Ovary (tissue), 9 donors: ENCODE results near the gene GAP43. TPM values are rescaled to one million over a fixed set of nuclear protein-coding genes. Genes with fewer than 3 reads are reported as not detected.

Experiments used
- DNase-seq, 5 donors: peaks; one replicate each; pipeline ENCODE4 v3.0.0-alpha.2; 2019 to 2020
- H3K27ac ChIP-seq, 2 donors: fragments of 200-600 bp; one replicate each; pipeline versions ENCODE4 v1.5.1 to v1.8.0; 2019 to 2022
- H3K27me3 ChIP-seq: fragments of 200-600 bp; one replicate; pipeline ENCODE4 v1.8.0; 2022
- H3K36me3 ChIP-seq: fragments of 200-600 bp; sonication (generic); one replicate; pipeline ENCODE4 v1.5.1; 2019
- H3K4me1 ChIP-seq: one replicate; pipeline ENCODE4 v1.8.1; 2013; ENCODE audit warnings: mild to moderate bottlenecking, moderate library complexity; ENCODE audit not compliant: insufficient read depth
- H3K4me3 ChIP-seq: fragments of 200-600 bp; sonication (generic); one replicate; pipeline ENCODE4 v1.5.1; 2017
- H3K9me3 ChIP-seq, 2 donors: fragments of 200-600 bp in 1 of 2; sonication (generic) in 1 of 2; one replicate each; pipeline versions ENCODE4 v1.5.1 to v1.8.1; 2013 to 2019; ENCODE audit warnings: mild to moderate bottlenecking in 1 of 2, moderate library complexity in 1 of 2
- CTCF ChIP-seq, 3 donors: fragments of 450-650 bp in 2 of 3; fragments of 200-600 bp in 1 of 3; IDR thresholded peaks; one replicate each; pipeline versions ENCODE4 v1.5.1 to v1.8.0; 2016 to 2022; ENCODE audit warnings: antibody characterized with exemption in 3 of 3, mild to moderate bottlenecking in 1 of 3
- EP300 ChIP-seq: sonication (generic); formaldehyde crosslinking; IDR thresholded peaks from one replicate; pipeline ENCODE4 v1.6.1; 2017; ENCODE audit warnings: antibody characterized with exemption
- POLR2A ChIP-seq: fragments of 450-650 bp; IDR thresholded peaks from one replicate; pipeline ENCODE4 v1.6.1; 2017; ENCODE audit warnings: antibody characterized with exemption, mild to moderate bottlenecking, moderate library complexity
- WGBS, 3 donors: extraction: QIAGEN DNeasy Blood & Tissue Kit in 1 of 3; methylation state at CpG; one replicate each; pipeline versions ENCODE4 v1.1.5 to v1.1.7; 2013 to 2017; 5-methylcytosine and 5-hydroxymethylcytosine counted together
- intact Hi-C, 4 donors: fragments of 100-400 bp; cut with DNase I; formaldehyde crosslinking; loops; one replicate each; pipeline versions ENCODE4 v1.11.0 to v1.15.1; 2022 to 2023
- polyA plus RNA-seq, 2 donors: library from polyadenylated mRNA; stranded (reverse); fragments of 200-250 nt in 1 of 2; fragments of 350-450 nt in 1 of 2; fragmentation: Illumina TruSeq in 1 of 2; extraction: RNeasy Lipid Tissue Mini Kit (QIAGEN cat#74804) in 1 of 2; gene quantifications; one replicate each; pipeline ENCODE4 v1.2.3, GENCODE V29; 2013 to 2014
- total RNA-seq, 7 donors: library from RNA; depleted of rRNA in 2 of 7; stranded (reverse); fragments of >200 nt in 2 of 7; fragmentation: NEBNext Ultra II Directional in 3 of 7; extraction: Animal tissue kit (Norgen Biotek cat#: 25700) in 3 of 7; gene quantifications; one replicate each; pipeline versions ENCODE4 v1.1.0 to v1.2.4, GENCODE V29; 2016 to 2023
- donor health status: DM: no; HTN: no; CAD: no; lungs with moderate emphysema.
- donor health status: DM: no; HTN: no; CAD: no.
- donor health status: Bipolar disorder and iron deficiency.
- donor health status: DM: yes; HTN: yes; CAD: no.
- donor health status: DM: no; HTN: no; CAD: no.
- donor health status: DM: yes; HTN: yes; CAD: no.

The GAP43 gene
- total and polyA plus RNA-seq, 9 donors = 0.21 to 0.75 (median 0.29) TPM; not detected in 5

GRCh38 chr3:115693868-115694267 is 70.6 kb downstream of the GAP43 start:
- DNase-seq = no peak
- Histone ChIP-seq H3K27ac (no peak overlapping the region), H3K4me1 (peaks cover 3% of the 10 kb centered on the region), H3K27me3 (no peaks in the 10 kb centered on the region), H3K9me3 (no peaks in the 10 kb centered on the region), H3K36me3 (no peaks in the 10 kb centered on the region), H3K4me3 (no peak overlapping the region)
- intact Hi-C loops = loop anchor here in 2 of 4 donors (5.0 to 10.0 kb wide), 3 partner anchors 91 to 479 kb away; no protein-coding TSS in a partner anchor
- TF ChIP-seq CTCF (IDR thresholded peaks at IDR 0.05) (no peak), POLR2A (no peak), EP300 (no peak)
- WGBS, 3 donors = 80 to 86% (median 83%) methylated on average over 9 of the region's 9 CpGs

DNA sequence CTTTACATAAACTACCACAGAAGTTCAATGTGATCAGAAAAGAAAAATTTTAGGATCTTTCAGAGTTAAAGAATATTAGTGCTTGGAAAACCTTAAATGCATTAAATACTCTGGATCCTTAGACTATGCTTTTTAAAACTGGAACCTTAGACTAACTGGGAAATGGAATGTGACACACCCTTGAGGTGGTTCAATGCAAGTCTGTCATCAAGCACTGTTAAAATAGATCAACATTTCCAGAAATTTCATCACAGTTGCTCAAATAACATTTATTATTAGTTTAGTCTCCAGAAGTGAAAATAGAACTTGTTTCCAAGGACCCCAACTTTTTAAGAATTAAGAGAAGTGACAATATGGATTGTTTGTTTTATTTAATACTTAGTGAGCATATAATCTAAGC is 71.8 kb downstream of the GAP43 start:
- no peaks in the 10 kb centered on the region for H3K9me3 ChIP-seq
- no peak overlapping the region for H3K27ac ChIP-seq
- intact Hi-C loops = loop anchor here in 1 of 4 donors (10.0 kb wide), 2 partner anchors 90 to 480 kb away; no protein-coding TSS in a partner anchor

GRCh38 chr3:115697263-115698053 is 74.1 kb downstream of the GAP43 start:
- no peak for DNase-seq
- H3K4me1 ChIP-seq = peaks cover 5% of the 10 kb centered on the region
- H3K27ac ChIP-seq = no peak overlapping the region
- H3K27me3 ChIP-seq = no peaks in the 10 kb centered on the region
- WGBS, 3 donors = 93 to 94% (median 94%) methylated on average over 7 of the region's 7 CpGs
- H3K4me3 ChIP-seq = no peak overlapping the region
- no peak for TF ChIP-seq CTCF (IDR thresholded peaks at IDR 0.05)
- no peak for TF ChIP-seq POLR2A
- TF ChIP-seq EP300 = no peak
- intact Hi-C loops = loop anchor here in 1 of 4 donors (10.0 kb wide), 2 partner anchors 87 to 483 kb away; no protein-coding TSS in a partner anchor
- no peaks in the 10 kb centered on the region for H3K36me3 ChIP-seq
- no peaks in the 10 kb centered on the region for H3K9me3 ChIP-seq

More for the DNA sequence above, 71.8 kb downstream of the GAP43 start:
- H3K4me3 ChIP-seq = no peak overlapping the region
- H3K4me1 ChIP-seq = peaks cover 5% of the 10 kb centered on the region
- no peaks in the 10 kb centered on the region for H3K36me3 ChIP-seq
- TF ChIP-seq EP300 (no peak), CTCF (IDR thresholded peaks at IDR 0.05) (no peak), POLR2A (no peak)
- DNase-seq = no peak
- H3K27me3 ChIP-seq = no peaks in the 10 kb centered on the region

DNA sequence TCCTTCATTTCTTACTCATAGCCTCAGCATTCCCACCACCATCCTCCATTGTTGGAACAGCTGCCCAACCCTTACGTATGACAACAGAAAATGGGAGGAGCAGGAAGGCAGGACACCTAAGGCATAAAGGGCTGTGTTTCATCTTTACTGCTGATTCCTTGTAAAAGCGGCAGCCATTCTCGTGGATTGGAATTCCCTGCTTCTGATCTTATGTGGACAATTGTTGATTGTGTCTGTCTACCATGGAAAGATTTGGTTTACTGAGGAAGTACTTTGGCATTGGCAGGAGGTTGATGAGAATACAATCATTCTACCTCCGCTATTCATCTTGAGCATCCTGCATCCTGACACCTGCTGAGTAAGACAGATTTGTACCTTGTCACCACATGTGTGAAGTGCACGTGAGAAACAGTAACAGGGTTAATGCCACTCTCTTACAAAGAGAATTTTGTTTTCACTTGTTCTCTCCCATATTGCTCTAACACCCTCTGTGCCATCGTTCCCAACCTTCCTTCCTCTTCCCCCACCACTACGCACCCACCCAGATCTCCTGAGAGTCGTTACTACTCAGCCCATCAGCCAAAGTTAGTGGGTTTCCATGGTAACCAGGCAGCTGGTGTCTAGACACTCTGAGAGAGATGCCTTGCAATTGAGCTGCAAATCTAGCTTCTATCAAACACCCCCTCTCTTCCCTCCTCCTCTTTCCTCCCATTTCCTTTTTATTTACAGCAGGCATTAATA is 75.7 kb downstream of the GAP43 start:
- intact Hi-C loops = loop anchor here in 1 of 4 donors (10.0 kb wide), 2 partner anchors 86 to 484 kb away; no protein-coding TSS in a partner anchor
- DNase-seq = no peak
- WGBS, 3 donors = 60 to 77% (median 75%) methylated on average over 8 of the region's 8 CpGs
- no peaks in the 10 kb centered on the region for H3K36me3 ChIP-seq
- no peak overlapping the region for H3K27ac ChIP-seq
- no peak overlapping the region for H3K4me3 ChIP-seq
- no peaks in the 10 kb centered on the region for H3K27me3 ChIP-seq
- no peaks in the 10 kb centered on the region for H3K9me3 ChIP-seq
- no peak for TF ChIP-seq POLR2A
- peaks cover 2% of the 10 kb centered on the region for H3K4me1 ChIP-seq
